ENCODE results near the gene MAN2B2.
A peak's percentile ranks its signal among the peaks of the same experiment; 100 is the strongest.
"Not testable (repeated sequence)": the region's sequence is repeated elsewhere in the genome, so short reads cannot be mapped to it uniquely, and the experiment has no call there.

Gene MAN2B2

DNA sequence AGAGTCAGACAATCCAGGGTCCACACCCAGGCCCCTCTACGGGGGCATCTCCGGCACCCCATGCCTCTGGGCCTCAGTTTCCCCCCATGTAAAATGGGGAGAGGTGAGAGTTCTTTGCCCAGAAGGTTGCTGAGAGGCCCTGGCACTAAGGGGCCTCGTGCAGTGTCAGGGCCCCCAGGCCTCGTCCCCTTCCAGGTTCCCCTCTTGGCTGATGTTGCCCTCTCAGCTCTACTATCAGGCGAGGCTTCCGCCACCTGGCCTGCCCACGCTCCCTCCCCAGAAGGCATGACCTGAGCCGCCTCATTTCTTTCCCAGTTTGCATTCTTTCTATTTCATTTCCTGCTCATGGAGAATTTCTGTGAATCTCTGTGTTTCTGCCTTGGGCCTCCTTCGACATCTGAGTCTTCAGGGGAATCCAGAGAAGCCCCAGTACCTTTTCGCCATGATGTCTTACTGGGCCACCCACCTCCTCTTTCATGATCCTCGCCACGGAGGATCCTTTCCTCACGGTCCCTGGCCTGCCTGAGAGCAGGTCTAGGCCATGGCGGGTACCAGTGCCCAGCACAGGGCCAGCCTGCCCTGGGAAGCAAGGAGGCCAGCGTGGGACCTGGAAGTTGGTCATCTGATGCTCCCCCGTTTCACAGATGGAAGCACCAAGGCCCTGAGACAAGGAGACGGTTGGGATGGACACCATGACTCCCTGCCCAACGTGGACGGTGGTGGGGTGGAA, 43.6 kb downstream of the MAN2B2 start:
- DNase-seq = no peak

DNA sequence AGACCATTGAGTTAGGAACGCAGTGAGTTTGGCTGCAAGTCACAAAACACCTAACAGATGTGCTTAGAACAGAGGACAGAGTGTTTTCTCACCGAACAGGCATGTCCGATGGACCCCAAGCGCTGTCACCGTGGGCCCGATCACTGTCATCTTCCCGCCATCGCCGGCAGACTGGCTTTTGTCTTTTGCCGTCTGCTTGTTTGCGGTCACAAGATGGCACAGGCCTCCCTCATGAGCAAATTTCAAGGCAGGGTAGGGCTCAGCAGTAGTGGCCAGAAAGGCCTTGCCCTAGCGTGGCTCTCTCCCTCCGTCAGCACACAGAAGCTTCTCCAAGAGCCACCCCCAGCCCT, 44.1 kb downstream of the MAN2B2 start:
- no peak for DNase-seq

DNA sequence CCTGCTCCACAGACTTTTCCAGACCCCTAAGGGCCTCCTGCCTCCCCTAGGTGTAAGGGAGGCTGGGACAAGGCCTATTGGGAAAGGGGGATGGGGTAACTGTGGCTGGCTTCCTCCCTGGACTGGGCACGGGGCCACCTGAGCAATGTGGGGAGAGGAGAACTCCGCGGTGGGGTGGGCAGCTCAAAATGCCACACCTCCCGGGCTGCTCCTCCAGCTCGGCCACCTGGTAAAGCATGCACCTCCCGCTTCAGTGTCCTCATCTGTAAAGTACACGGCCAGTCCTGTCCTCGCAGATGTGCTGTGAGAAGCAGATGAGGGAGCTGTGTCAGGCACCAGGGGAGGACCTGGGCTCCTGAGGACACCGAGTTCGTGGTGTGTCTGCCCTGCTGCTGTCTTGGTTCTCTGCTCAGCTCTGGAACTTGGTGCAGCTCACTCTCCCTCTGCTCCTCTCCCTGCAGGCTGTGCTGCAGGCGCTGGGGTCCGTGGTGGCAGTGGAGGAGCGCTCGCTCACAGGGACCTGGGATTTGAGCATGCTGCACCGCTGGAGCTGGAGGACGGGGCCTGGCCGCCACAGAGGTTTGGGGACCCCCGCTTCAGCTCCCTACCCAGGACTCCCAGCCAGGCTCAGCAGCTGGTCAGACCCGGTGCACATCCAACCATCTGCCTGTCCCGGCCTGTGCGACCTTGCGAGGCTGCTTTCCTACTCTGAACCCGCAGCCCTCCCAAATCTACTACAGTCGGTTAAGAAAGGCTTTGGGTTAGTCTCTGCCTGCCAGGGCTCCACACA, 44.7 kb downstream of the MAN2B2 start:
- DNase-seq = no peak

DNA sequence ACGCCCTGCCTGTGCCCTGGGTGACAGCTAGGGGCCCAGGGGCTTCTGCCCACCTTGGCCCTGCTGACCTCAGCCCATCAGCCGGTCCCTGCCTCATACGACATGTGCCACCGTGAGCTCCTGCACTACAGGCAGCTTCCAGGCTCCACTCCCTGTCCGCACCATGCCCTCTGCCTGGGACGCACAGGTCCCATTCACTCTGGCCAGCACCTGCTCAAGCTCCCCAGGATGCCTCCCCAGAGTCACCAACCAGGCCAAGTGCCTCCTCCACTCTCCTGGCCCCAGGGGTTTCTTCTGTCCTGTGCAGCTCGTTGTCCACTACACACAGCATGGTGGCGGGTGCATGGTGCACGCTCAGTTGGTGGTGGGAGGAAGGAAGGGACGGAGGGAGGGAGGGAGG, 45.3 kb downstream of the MAN2B2 start:
- no peak for DNase-seq

DNA sequence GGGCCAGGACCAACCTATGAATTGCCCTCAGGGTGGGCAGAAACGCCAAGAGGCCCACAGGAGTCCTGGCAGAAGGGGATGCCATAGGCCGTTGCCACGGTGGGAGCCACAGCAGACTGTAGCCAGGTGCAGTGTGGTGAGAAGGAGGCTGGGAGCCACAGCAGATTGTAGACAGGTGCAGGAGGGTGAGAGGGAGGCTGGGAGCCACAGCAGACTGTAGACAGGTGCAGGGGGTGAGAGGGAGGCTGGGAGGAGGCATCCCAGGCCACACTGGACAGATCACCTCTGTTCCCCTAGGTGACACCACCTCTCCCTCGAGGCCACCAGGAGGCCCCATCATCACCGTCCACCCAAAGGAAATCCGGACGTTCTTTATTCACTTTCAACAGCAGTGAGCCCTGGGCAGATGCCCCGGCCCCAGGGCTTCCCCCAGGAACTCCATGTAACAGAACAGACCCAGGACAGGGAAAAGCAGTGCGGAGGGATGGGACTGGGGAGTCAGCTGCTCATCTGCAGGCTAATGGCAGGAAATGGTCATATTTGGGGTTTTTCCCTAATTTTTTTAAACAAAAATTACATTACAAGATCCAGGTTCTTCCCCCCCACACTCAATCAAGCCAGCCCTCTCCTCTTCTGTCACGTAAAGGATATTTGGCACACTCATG, 46.0 kb downstream of the MAN2B2 start:
- no peak for DNase-seq

DNA sequence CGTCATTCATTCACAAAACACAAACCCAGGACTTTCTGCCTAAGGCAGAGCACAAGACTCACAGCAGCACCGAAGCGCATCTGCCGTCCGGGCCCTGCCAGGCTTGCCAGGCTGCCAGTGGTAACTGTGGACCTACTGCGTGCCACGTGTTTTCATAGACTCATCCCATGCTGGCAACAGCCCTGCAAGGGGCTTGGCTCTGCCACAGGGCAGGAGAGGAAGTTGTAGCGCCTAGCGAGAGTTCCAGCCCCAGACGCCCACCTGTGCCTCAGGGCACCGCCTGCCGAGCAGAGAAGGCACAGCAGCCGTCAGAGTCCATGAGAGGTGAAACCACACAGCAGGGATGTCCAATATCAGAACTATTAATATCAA, 46.6 kb downstream of the MAN2B2 start:
- no peak for DNase-seq

DNA sequence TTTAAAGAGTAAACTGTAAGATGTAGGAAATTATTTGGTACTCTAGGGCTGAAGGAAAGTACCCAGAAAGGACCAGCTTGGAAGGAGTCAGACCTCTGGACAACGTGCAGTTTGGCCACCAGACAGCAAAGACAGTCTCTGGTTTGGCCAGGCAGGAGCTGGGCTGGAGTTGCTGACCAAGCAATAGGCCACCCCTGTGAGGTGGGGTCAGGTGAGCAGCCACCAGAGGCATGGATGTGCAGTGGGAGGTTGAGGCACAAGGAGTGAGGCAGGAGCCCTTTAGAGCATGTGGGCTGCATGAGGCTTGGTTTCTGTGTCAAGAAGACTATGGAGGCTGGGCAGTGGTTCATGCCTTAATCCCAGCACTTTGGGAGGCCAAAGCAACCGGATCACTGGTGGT, 47.8 kb downstream of the MAN2B2 start:
- DNase-seq = no peak

DNA sequence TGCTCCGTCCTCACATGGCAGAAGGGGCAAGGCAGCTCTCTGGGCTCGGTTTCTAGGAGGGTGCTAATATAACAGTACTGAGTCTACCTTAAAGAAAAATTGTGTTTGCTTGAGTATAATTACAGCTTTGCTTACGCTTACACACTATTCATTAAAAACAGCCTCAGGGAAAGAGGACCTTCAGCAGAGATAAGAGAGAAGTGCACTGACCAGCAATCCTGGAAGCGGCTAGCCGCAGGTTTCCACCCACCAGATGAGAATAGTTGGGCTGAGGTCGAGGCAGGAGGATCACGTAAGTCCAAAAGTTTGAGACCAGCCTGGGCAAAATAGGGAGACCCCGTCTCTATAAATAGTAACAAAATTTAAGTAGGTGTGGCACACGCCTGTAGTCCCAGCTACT, 50.3 kb downstream of the MAN2B2 start:
- DNase-seq = no peak

DNA sequence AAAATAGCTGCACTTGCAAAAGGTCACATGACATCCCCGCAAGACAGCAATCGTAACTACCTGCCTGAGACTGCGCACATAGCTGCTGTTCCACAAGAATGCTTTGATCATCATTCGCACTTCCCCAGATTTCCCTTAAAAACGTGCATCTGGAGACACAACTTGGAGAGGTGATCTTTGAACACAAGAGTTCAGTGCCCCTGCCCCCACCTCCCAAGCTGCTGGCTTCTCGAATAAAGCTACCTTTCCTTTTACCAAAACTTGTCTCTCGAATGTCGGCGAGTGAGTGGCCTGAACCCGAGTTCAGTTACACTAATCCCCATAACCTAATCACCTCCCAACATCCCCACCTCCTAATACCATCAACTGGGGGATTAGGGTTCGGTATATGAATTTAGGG, 51.1 kb downstream of the MAN2B2 start:
- no peak for DNase-seq

DNA sequence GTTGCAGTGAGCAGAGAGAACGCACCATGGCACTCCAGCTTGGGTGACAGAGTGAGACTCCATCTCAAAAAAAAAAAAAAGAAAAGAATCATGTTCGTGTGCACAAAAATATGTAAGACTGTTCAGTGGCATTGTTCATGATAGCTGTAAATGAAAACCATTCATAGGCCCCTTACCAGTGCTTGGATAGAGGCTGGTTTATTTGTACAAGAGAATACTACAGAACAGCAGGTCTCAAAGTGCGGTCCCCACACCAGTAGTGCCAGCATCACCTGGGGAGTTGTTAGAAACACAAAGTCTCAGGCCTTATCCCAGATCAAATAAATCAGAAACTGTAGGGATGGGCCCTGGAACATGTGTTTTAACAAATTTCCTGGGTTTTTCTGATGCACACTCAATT, 52.8 kb downstream of the MAN2B2 start:
- no peak for DNase-seq

DNA sequence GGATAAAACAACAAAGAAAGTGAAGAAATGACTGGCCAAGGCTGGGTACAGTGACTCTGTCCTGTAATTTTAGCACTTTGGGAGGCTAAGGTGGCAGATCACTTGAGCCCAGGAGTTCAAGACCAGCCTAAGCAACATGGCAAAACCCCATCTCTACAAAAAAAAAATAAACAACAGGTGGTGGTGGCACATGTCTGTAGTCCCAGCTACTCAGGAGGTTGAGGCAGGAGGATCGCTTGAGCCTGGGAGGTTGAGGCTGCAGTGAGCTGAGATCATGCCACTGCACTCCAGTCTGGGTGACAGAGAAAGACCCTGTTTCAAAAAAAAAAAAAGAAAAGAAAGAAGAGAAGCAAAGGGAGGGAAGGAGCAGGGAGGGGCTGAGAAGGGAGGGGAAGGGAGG, 53.5 kb downstream of the MAN2B2 start:
- not testable (repeated sequence) for DNase-seq

DNA sequence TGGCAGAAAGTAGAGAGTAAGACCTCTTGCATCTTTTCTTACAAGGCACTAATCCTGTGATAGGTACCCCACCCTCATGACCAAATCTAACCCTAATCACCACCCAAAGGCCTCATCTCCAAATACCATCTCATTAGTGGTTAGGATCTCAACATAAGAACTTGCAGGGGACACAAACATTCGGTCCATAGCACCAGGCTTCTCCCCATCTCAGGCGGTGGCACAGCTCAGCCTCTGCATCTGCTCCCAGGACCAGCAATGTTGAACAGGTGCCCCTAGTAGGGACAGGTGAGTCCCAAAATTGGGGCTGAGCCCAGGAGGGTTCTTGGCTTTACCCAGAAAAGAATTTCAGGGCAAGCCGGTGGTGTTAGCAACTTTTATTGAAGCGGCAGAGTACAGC, 57.1 kb downstream of the MAN2B2 start:
- no peak for DNase-seq

DNA sequence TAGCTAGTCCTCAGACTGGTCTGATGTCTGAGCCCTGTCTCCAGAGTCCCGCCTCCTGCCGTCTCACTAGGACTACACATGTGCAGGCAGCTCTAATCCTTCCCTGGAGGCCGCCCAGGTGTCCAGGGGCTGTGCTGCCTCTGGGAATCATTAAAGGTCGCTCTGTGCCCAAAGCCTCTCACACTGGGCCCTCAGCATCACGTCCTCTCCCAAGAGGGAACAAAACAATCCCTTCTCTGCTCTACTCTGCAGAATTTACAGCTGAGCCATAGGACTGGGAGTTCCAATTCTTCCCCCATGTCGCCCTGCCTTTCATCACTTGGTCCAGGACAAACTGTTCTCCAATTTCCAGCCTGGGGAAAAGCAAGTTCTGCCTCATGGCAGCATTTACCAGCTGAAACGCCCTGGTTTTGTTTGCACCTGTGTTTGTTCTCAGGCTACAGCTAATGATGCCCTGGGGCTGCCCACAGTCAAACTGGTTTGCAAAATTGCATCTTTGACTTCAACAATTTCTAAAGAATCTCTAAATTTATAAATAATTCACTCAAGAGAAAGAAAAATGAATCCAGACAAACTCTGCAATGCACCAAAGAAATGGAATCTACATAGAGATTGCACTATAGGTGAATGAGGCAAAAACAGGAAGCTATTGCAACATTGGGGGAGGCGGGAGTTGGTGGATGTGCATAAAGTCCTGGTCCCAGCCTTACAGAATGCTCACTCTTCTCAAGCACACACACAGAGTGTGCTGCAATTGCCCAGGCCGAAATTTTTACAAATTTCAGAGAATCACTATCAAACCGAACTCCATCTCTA, 58.3 kb downstream of the MAN2B2 start:
- peak; percentile 51 for DNase-seq

DNA sequence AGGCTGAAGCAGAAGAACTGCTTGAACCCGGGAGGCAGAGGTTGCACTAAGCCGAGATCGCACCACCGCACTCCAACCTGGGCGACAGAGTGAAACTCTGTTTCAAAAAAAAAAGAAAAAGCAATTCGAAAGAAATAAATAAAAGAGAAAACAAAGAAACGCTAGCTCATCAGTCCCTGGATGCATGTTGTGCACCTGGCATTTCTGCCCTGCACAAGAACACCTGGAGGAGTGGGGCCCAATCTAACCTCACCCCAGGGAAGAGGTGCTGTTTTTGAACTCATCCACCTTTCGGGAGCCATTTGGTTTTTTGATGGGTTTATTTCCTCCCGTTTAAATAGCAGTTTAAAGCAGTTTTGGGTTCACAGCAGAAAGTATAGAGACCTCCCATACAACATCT, 59.8 kb downstream of the MAN2B2 start:
- DNase-seq = no peak

DNA sequence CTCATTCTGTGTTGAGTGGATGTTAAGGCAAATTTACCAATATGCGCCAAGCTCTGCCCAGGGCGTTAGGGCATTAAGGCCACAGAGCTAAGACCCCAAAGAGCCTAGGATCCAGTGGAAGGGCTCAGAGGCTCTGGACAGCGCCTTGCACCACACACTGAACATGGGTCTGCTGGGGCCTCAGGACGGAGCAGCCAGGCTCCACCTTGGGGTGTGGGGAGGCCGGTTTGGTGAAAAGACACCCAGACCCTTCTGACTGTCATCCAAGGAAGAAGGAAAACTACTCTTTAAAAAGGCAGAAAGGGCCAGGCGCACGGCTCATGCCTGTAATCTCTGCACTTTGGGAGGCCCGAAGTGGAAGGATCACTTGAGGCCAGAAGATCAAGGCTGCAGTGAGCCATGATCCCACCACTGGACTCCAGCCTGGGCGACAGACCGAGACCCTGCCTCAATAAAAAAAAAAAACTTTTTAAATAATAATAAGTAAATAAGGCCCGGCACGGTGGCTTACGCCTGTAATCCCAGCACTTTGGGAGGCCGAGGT, 64.2 kb downstream of the MAN2B2 start:
- no peak for DNase-seq

DNA sequence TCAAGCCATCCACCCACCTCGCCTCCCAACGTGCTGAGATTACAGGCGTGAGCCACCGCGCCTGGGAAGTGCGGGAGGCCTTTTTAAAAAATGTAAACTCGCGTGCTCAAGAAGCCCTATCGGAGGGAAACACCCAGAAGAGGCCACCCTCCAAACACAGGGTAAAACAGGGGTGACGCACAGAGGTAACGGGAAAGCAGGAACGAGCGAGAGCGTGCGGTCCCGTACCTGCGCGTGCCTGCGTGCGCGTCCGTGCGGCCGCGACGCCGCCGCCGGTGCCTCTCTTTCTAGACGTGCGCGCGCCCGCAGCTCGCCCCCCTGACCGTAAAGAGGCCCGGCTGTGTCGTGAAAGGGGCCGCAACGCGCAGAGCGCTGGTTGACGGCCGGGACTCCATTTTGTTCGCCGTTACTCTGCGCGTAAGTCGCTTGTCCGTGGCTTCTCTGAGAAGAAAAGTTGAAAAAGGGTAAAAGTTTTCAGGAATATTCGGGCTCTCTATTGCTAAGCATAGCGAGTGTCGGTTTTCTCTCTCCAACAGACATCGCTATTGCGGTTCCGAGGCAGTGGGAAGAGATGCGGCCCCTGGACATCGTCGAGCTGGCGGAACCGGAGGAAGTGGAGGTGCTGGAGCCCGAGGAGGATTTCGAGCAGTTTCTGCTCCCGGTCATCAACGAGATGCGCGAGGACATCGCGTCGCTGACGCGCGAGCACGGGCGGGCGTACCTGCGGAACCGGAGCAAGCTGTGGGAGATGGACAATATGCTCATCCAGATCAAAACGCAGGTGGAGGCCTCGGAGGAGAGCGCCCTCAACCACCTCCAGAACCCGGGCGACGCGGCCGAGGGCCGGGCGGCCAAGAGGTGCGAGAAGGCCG, 65.5 kb downstream of the MAN2B2 start, which contains the start of gene MRFAP1:
MRFAP1 (plus strand) TSS at position 394 of the 872 bp plus-strand sequence; CDS start at position 572, 178 bp downstream.
- peak; percentile 95 for DNase-seq

DNA sequence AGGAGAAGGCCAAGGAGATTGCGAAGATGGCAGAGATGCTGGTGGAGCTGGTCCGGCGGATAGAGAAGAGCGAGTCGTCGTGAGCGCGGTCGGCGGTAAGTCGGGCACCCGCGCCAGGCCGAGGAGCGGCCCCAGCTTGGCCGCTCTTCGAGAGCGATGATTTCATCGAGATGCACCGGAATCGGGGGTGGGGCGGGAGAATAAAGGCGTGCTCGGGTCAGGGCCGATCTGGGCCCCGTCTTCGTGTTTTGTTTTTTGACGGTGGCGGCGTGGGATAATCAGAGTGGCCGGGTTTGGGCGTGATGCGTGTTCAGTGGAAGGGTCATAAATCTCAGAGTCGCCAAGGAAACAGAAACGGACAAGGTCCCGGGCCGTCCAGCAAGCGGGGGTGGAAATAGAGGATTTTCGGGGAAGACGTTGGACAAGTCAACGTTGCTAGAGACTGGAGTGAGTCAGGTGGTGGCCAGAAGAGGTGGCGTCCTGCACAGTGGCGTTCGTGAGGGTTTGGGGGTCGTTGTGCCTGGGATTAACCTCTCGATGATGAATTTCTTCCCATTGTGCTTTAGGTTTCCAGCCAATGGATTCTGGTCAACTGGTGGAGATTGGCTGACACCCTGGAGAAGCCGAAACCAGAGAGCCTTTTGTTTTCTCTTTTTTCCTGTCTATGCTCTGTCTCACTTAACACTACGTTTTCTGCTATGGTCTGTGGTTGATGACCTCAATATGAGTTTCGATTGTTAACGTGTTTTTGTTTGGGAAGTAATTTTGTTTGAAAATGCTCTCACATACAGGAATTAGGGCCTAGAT, 66.4 kb downstream of the MAN2B2 start:
- peak; percentile 33 for DNase-seq

DNA sequence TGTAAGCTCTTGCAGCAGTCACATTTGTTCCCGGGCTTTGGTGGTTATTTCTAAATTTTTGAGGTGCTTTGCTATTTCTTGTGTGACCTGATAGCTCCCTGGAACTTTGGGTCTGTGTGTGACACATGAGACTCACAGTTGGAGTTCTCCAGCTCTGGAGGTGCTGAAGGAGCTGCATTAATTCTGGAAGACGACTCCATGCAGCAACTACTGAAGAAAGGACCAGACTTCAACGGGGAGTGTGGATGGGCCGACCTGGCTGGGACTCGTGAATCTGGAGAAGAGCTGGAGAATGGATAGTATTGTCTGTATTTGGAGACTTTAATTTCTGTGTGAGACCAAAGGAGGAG, 67.0 kb downstream of the MAN2B2 start:
- DNase-seq = no peak

DNA sequence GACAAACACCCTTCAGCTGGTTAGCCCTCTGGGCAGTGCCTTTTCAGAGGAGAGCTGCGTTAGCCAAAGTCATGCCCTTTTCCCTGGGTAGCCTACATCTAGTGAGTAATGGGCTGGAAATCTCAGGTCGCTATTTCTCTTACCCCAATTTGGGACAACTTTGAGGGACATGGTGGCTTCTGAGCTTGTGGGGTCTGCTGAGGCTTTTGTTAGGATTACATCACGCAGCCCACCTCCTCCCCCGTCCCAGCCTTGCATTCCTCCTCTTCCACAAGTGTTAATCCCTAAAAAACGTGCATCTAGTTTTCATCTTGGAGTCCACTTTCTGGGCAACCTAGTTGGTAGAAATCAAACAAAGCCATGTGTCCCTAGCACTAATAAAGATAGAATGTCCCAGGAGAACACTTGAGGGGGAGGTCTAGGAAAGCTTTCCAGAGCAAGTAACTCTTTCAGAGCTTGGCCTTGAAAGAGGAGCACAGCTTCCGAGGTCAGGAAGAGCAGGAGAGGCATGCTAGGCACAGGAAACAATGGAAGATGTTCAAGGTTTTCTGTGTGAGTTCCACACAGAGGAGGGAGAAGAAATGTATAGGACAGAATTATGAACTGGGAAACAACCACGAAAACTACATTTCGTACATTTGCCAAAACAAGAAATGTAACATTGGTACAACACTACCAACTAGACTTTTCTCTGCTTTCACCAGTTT, 68.3 kb downstream of the MAN2B2 start:
- no peak for DNase-seq

Measured in fibroblast of skin of scalp (primary cell).